ENCODE measurements around the gene ADAMTS5. TPM values are rescaled to one million over a fixed set of nuclear protein-coding genes. Genes with fewer than 3 reads are reported as not detected.

The ADAMTS5 gene
- total RNA-seq, 4 donors from 2014 or later: 7.2 to 18.8 (median 18.3) TPM

DNA sequence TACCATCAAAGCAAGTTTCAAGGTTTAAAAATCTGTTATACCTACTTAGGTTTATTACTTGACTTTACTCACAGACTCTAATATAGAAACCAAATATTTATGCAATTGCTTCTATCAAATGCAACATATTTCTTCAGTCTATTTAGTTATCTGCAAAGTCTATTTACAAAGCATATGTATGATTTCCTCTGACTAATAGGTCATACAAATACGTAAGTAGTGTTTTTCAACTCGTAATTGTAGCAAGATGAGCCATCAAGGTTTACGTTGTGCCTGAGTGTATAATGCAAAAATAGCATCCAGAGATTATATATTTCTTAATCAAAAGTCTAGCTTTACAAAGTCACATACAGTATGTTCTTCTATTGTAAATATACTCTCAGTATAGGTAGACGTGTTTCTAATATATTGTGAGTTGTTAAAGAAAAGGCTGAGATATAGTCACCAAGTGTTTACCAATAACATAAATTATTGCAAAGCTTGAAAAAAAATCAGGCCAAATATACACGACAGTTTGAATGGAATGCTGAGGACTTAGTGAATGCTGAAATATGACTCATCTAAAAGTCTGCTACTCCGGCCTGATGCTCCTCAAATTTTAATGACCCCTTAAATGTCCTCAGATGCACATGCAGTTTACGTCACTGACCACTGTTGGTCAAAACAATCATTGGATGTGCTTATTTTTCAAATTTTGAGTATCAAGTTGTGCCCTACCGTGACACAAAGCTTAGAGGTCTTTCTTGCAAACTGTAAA, 48.4 kb downstream of the ADAMTS5 start:
- no peak for TF ChIP-seq POLR2A (IDR thresholded peaks at IDR 0.05)
- no peak for TF ChIP-seq EP300 (IDR thresholded peaks at IDR 0.05)
- TF ChIP-seq, protein P1, sequence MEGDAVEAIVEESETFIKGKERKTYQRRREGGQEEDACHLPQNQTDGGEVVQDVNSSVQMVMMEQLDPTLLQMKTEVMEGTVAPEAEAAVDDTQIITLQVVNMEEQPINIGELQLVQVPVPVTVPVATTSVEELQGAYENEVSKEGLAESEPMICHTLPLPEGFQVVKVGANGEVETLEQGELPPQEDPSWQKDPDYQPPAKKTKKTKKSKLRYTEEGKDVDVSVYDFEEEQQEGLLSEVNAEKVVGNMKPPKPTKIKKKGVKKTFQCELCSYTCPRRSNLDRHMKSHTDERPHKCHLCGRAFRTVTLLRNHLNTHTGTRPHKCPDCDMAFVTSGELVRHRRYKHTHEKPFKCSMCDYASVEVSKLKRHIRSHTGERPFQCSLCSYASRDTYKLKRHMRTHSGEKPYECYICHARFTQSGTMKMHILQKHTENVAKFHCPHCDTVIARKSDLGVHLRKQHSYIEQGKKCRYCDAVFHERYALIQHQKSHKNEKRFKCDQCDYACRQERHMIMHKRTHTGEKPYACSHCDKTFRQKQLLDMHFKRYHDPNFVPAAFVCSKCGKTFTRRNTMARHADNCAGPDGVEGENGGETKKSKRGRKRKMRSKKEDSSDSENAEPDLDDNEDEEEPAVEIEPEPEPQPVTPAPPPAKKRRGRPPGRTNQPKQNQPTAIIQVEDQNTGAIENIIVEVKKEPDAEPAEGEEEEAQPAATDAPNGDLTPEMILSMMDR (IDR thresholded peaks at IDR 0.05): no peak
- H3K27ac ChIP-seq: no peak overlapping the region
- 76 to 80% methylated on average over 8 of the region's 8 CpGs for WGBS, 2 donors
- H3K9me3 ChIP-seq: peaks cover 0 to 10% (median 0%) of the 10 kb centered on the region in 4 donors
- no peaks in the 10 kb centered on the region for H3K36me3 ChIP-seq
- DNase-seq (ENCODE audit: low spot score in 2 of 2): no peak
- no peak overlapping the region for H3K4me3 ChIP-seq
- peaks cover 0 to 8% (median 0%) of the 10 kb centered on the region in 4 donors for H3K4me1 ChIP-seq
- no peaks in the 10 kb centered on the region for H3K27me3 ChIP-seq

DNA sequence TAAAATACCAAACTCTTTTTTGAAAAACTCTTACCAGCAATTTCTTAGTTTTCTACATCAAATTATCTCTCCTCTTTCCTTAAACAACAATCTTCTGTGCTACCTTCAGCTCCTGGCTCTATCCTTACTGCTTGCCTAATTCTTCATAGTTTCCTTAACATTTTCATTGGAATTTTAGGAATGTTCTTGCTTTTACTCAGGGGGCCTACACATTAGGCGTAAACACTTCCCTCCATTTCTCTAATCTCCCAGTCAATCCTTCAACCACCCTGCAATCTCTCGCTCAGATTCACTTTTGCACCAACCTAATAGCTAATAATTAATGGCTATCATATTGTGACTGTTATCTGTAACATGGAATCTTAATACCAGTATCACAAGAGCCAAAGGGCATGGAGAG, 50.1 kb downstream of the ADAMTS5 start:
- Histone ChIP-seq H3K27me3 (no peaks in the 10 kb centered on the region), H3K36me3 (no peaks in the 10 kb centered on the region), H3K4me3 (no peak overlapping the region), H3K9me3 (peaks cover 0 to 10% (median 0%) of the 10 kb centered on the region in 4 donors), H3K27ac (no peak overlapping the region), H3K4me1 (peaks cover 0 to 8% (median 0%) of the 10 kb centered on the region in 4 donors)
- TF ChIP-seq, protein P1 (IDR thresholded peaks at IDR 0.05): no peak
- no peak for TF ChIP-seq EP300 (IDR thresholded peaks at IDR 0.05)
- no peak for TF ChIP-seq POLR2A (IDR thresholded peaks at IDR 0.05)
- 73 to 82% methylated on average over 2 of the region's 2 CpGs for WGBS, 2 donors
- no peak for DNase-seq (ENCODE audit: low spot score in 2 of 2)

- no peak for TF ChIP-seq EP300 (IDR thresholded peaks at IDR 0.05)
- TF ChIP-seq, protein P1 (IDR thresholded peaks at IDR 0.05): no peak
- no peak for TF ChIP-seq POLR2A (IDR thresholded peaks at IDR 0.05)
- H3K36me3 ChIP-seq: no peaks in the 10 kb centered on the region
- H3K27me3 ChIP-seq: no peaks in the 10 kb centered on the region
- no peak for DNase-seq (ENCODE audit: low spot score in 2 of 2)
- H3K27ac ChIP-seq: no peak overlapping the region
- peaks cover 0 to 10% (median 0%) of the 10 kb centered on the region in 4 donors for H3K4me1 ChIP-seq
- H3K4me3 ChIP-seq: no peak overlapping the region
- H3K9me3 ChIP-seq: peaks cover 0 to 10% (median 0%) of the 10 kb centered on the region in 4 donors
Measured at GRCh38 chr21:26914557-26914956, 52.3 kb downstream of the ADAMTS5 start.

- Histone ChIP-seq H3K27ac (no peak overlapping the region), H3K4me3 (no peak overlapping the region), H3K4me1 (peaks cover 0 to 10% (median 0%) of the 10 kb centered on the region in 4 donors), H3K27me3 (no peaks in the 10 kb centered on the region), H3K9me3 (peaks cover 0 to 10% (median 0%) of the 10 kb centered on the region in 4 donors), H3K36me3 (no peaks in the 10 kb centered on the region)
- DNase-seq (ENCODE audit: low spot score in 2 of 2): no peak
- 93 to 98% methylated on average over 1 of the region's 1 CpG for WGBS, 2 donors
- TF ChIP-seq POLR2A (IDR thresholded peaks at IDR 0.05) (no peak), EP300 (IDR thresholded peaks at IDR 0.05) (no peak)
- TF ChIP-seq, protein P1 (IDR thresholded peaks at IDR 0.05): no peak
Measured at GRCh38 chr21:26912466-26912865, 54.4 kb downstream of the ADAMTS5 start.

- Histone ChIP-seq H3K27me3 (no peaks in the 10 kb centered on the region), H3K4me3 (no peak overlapping the region), H3K36me3 (no peaks in the 10 kb centered on the region), H3K9me3 (peaks cover 0 to 10% (median 0%) of the 10 kb centered on the region in 4 donors), H3K4me1 (peaks cover 0 to 5% (median 0%) of the 10 kb centered on the region in 4 donors), H3K27ac (no peak overlapping the region)
- no peak for DNase-seq (ENCODE audit: low spot score in 2 of 2)
- WGBS, 2 donors: 41 to 61% methylated on average over 3 of the region's 3 CpGs
- TF ChIP-seq EP300 (IDR thresholded peaks at IDR 0.05) (no peak), POLR2A (IDR thresholded peaks at IDR 0.05) (no peak)
- TF ChIP-seq, protein P1 (IDR thresholded peaks at IDR 0.05): no peak
Measured at GRCh38 chr21:26909972-26910371, 56.9 kb downstream of the ADAMTS5 start.

All from tibial nerve (tissue), 4 donors.